GM19099 (cell line): ENCODE results near the gene SNRNP40.

Experiments used
- POLR2A ChIP-seq: IDR thresholded peaks from 3 replicates; pipeline ENCODE4 v1.6.1; 2011; ENCODE audit warnings: low read depth; ENCODE audit not compliant: insufficient read length; ENCODE audit errors: extremely low read depth

The SNRNP40 gene

GRCh38 chr1:31296486-31297276, at the start of gene SNRNP40, which contains the start of gene ZCCHC17:
Gene SNRNP40 (minus strand): TSS chr1:31296788. CDS start chr1:31296751, 37 bp downstream.
Gene ZCCHC17 (plus strand): TSS chr1:31297032. CDS start chr1:31310099, 13,067 bp downstream.
- peak; percentile 89 for TF ChIP-seq POLR2A

DNA sequence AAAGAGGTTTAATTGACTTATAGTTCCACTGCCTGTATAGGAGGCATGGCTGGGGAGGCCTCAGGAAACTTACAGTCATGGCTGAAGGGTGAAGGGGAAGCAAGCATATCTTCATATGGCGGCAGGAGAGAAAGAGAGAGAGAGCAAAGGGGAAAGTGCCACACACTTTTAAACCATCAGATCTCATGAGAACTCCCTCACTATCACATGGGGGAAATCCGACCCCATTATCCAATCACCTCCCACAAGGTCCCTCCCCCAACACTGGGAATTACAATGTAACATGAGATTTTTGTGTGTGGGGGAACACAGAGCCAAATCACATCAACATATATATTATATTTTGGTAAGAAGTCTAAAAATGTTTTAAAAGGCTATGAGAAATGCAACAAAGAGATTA, 49.0 kb upstream of the SNRNP40 start:
- no peak for TF ChIP-seq POLR2A

GRCh38 chr1:31344503-31344902, 47.9 kb upstream of the SNRNP40 start:
- TF ChIP-seq POLR2A: no peak

GRCh38 chr1:31336687-31337467, 40.3 kb upstream of the SNRNP40 start:
- TF ChIP-seq POLR2A: no peak

GRCh38 chr1:31335007-31335406, 38.4 kb upstream of the SNRNP40 start:
- TF ChIP-seq POLR2A: no peak

- TF ChIP-seq POLR2A: no peak
Observed at GRCh38 chr1:31327381-31327780, 30.8 kb upstream of the SNRNP40 start.

- no peak for TF ChIP-seq POLR2A
Observed at GRCh38 chr1:31326461-31326860, 29.9 kb upstream of the SNRNP40 start.

- TF ChIP-seq POLR2A: no peak
Observed at GRCh38 chr1:31324992-31325391, 28.4 kb upstream of the SNRNP40 start.

DNA sequence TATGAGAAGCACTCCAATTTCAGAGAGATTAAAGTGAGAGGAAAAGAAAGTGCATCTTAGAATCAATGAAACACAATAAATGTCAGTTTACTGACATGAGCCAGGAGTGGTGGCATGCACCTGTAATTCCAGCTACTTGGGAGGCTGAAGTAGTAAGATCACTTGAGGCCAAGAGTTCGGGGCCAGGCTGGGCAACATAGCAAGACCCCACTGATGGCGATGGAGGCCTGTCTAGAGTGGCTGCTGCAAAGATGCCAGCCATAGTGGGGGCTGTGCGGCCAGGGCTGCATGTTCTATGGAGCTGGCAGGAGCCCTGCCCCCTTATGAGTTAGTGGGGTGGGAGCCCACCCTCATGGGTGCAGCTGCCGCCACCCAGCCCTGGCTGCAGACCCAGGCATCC, 27.5 kb upstream of the SNRNP40 start:
- no peak for TF ChIP-seq POLR2A

- TF ChIP-seq POLR2A: no peak
Observed at GRCh38 chr1:31318146-31318545, 21.6 kb upstream of the SNRNP40 start.

GRCh38 chr1:31315902-31316301, 19.3 kb upstream of the SNRNP40 start:
- TF ChIP-seq POLR2A: no peak

- no peak for TF ChIP-seq POLR2A
Observed at GRCh38 chr1:31310198-31310597, 13.6 kb upstream of the SNRNP40 start.

GRCh38 chr1:31308036-31308435, 11.4 kb upstream of the SNRNP40 start:
- no peak for TF ChIP-seq POLR2A

DNA sequence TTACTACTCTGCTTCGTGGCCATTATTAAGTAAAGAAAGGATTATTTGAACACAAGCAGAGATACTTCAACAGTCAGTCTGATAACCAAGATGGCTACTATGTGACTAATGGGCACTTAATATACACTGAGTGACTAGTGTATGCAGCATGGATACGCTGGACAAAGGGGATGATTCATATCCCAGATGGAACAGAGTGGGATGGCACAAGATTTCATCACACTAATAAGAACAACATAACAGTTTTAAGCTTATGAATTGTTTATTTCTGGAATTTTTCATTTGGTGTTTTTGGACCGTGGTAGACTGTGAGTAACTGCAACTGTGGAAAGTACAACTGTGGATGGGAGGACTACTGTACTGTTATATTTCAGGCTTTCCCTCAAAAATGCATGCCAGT, 9.7 kb upstream of the SNRNP40 start:
- no peak for TF ChIP-seq POLR2A

DNA sequence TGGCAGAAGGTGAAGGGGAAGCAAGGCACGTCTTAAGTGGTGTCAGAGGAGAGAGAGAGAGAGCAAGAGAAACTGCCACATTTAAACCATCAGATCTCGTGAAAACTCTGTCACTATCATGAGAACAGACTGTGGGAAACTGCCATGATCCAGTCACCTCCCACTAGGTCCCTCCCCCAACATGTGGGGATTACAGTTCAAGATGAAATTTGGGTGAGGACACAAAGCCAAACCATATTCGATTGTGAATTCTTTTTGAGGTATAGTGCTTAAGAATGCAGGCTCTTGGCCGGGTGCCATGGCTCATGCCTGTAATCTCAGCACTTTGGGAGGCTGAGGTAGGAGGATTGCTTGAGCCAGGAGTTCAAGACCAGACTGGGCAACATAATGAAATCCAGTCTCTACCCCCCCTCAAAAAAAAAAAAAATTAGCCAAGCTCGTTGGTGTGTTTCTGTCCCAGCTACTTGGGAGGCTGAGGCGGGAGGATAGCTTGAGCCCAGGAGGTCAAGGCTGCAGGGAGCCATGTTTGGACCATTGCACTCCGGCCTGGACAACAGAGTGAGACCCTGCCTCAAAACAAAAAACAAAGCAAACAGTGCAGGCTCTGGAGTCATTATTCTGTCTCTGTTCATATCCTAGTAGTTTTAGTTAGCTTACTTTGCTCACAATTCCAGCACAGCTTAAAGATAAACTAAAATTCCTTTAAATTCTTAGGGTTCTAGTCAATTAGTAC, 6.3 kb upstream of the SNRNP40 start:
- TF ChIP-seq POLR2A: no peak
